Liver (tissue), 9 donors: ENCODE measurements around the gene GNLY. TPM values are rescaled to one million over a fixed set of nuclear protein-coding genes. Genes with fewer than 3 reads are reported as not detected.

Experiments used
- DNase-seq: peaks from one replicate; pipeline ENCODE4 v3.0.0-alpha.2; 2017; ENCODE audit warnings: low spot score
- H3K27ac ChIP-seq, 2 donors: one replicate each; pipeline ENCODE4 v1.7.0; 2013; ENCODE audit warnings: inconsistent platforms in 2 of 2, low read length in 2 of 2, control low read depth in 1 of 2, low read depth in 1 of 2, mild to moderate bottlenecking in 1 of 2
- H3K27me3 ChIP-seq, 4 donors: one replicate each; pipeline versions ENCODE4 v1.6.1 to v1.7.0; 2013; ENCODE audit warnings: low read length in 3 of 4, inconsistent platforms in 1 of 4, mild to moderate bottlenecking in 1 of 4, moderate library complexity in 1 of 4; ENCODE audit not compliant: control insufficient read depth in 4 of 4, insufficient read depth in 4 of 4
- H3K36me3 ChIP-seq, 4 donors: one replicate each; pipeline versions ENCODE4 v1.6.1 to v1.7.0; 2013; ENCODE audit warnings: low read length in 3 of 4, mild to moderate bottlenecking in 3 of 4, low read depth in 1 of 4, moderate library complexity in 1 of 4; ENCODE audit not compliant: control insufficient read depth in 4 of 4, insufficient read depth in 3 of 4
- H3K4me1 ChIP-seq, 4 donors: one replicate each; pipeline versions ENCODE4 v1.6.1 to v1.7.0; 2013; ENCODE audit warnings: low read length in 3 of 4, mild to moderate bottlenecking in 3 of 4, moderate library complexity in 1 of 4; ENCODE audit not compliant: control insufficient read depth in 4 of 4, insufficient read depth in 4 of 4
- H3K4me3 ChIP-seq, 3 donors: one replicate each; pipeline versions ENCODE4 v1.6.1 to v1.7.0; 2013; ENCODE audit warnings: low read length in 3 of 3, control low read depth in 1 of 3, low read depth in 1 of 3, mild to moderate bottlenecking in 1 of 3
- H3K9ac ChIP-seq, 2 donors: one replicate each; pipeline ENCODE4 v1.7.0; 2013; ENCODE audit warnings: low read length in 2 of 2, mild to moderate bottlenecking in 2 of 2, moderate library complexity in 2 of 2, control low read depth in 1 of 2, low read depth in 1 of 2
- H3K9me3 ChIP-seq, 4 donors: one replicate each; pipeline versions ENCODE4 v1.6.1 to v1.7.0; 2013; ENCODE audit warnings: low read length in 3 of 4; ENCODE audit not compliant: control insufficient read depth in 4 of 4
- EGR1 ChIP-seq, 2 donors: IDR thresholded peaks; 2 replicates each; pipeline ENCODE4 v1.6.1; 2016 to 2018; ENCODE audit warnings: antibody characterized with exemption in 2 of 2, low read depth in 2 of 2
- FOXA1 ChIP-seq: IDR thresholded peaks from 2 replicates; pipeline ENCODE4 v1.6.1; 2016; ENCODE audit warnings: antibody characterized with exemption
- FOXA2 ChIP-seq: IDR thresholded peaks from 2 replicates; pipeline ENCODE4 v1.6.1; 2016; ENCODE audit warnings: antibody characterized with exemption
- GABPA ChIP-seq, 2 donors: IDR thresholded peaks in 1 of 2; conservative IDR thresholded peaks in 1 of 2; 2 replicates each; pipeline ENCODE4 v1.6.1; 2016; ENCODE audit warnings: antibody characterized with exemption in 2 of 2, mild to moderate bottlenecking in 1 of 2, moderate library complexity in 1 of 2
- HNF4A ChIP-seq, 2 donors: conservative IDR thresholded peaks; 2 replicates each; pipeline ENCODE4 v1.6.1; 2016; ENCODE audit warnings: antibody characterized with exemption in 2 of 2, mild to moderate bottlenecking in 2 of 2
- HNF4G ChIP-seq: IDR thresholded peaks from 2 replicates; pipeline ENCODE4 v1.6.1; 2016; ENCODE audit warnings: antibody characterized with exemption
- JUND ChIP-seq, 2 donors: IDR thresholded peaks; 2 replicates each; pipeline ENCODE4 v1.6.1; 2016; ENCODE audit warnings: antibody characterized with exemption in 2 of 2
- MAX ChIP-seq: IDR thresholded peaks from 2 replicates; pipeline ENCODE4 v1.6.1; 2016; ENCODE audit warnings: antibody characterized with exemption
- NR2F2 ChIP-seq: IDR thresholded peaks from 2 replicates; pipeline ENCODE4 v1.6.1; 2016; ENCODE audit warnings: antibody characterized with exemption
- RAD21 ChIP-seq, 2 donors: IDR thresholded peaks; 2 replicates each; pipeline ENCODE4 v1.6.1; 2016; ENCODE audit warnings: antibody characterized with exemption in 2 of 2, mild to moderate bottlenecking in 2 of 2
- REST ChIP-seq: IDR thresholded peaks from 2 replicates; pipeline ENCODE4 v1.6.1; 2016; ENCODE audit warnings: antibody characterized with exemption, mild to moderate bottlenecking
- RXRA ChIP-seq, 2 donors: IDR thresholded peaks; 2 replicates each; pipeline ENCODE4 v1.6.1; 2017 to 2018; ENCODE audit warnings: antibody characterized with exemption in 2 of 2, mild to moderate bottlenecking in 1 of 2
- TAF1 ChIP-seq: conservative IDR thresholded peaks from 2 replicates; pipeline ENCODE4 v1.6.1; 2016; ENCODE audit warnings: antibody characterized with exemption, mild to moderate bottlenecking
- YY1 ChIP-seq: IDR thresholded peaks from 2 replicates; pipeline ENCODE4 v1.6.1; 2016; ENCODE audit warnings: antibody characterized with exemption, mild to moderate bottlenecking
- WGBS: extraction: QIAGEN DNeasy Blood & Tissue Kit; methylation state at CpG from one replicate; pipeline ENCODE4 v1.1.7; 2013; 5-methylcytosine and 5-hydroxymethylcytosine counted together
- polyA plus RNA-seq, 2 donors: library from polyadenylated mRNA; stranded (reverse) in 1 of 2; unstranded in 1 of 2; fragments of 200-250 nt in 1 of 2; fragments of >200 nt in 1 of 2; fragmentation: Nextera tagmentation in 1 of 2; extraction: Ambion mirVana in 1 of 2; gene quantifications; one replicate each; pipeline versions ENCODE4 v1.2.1 to v1.2.3, GENCODE V29; 2013 to 2015
- total RNA-seq, 2 donors: library from RNA; depleted of rRNA; stranded (reverse); fragments of >200 nt; gene quantifications; one replicate each; pipeline ENCODE4 v1.2.3, GENCODE V29; 2014
- TF ChIP-seq, protein P1 (sequence below): IDR thresholded peaks from 2 replicates; pipeline ENCODE4 v1.6.1; 2016; ENCODE audit warnings: antibody characterized with exemption
- donor health status: healthy.
- donor health status: healthy.
- donor health status: healthy.
- donor health status: healthy.
- donor health status: healthy.

The GNLY gene
- total and polyA plus RNA-seq, 4 donors: 0.75 to 4.8 (median 1.3) TPM; not detected in 1

DNA sequence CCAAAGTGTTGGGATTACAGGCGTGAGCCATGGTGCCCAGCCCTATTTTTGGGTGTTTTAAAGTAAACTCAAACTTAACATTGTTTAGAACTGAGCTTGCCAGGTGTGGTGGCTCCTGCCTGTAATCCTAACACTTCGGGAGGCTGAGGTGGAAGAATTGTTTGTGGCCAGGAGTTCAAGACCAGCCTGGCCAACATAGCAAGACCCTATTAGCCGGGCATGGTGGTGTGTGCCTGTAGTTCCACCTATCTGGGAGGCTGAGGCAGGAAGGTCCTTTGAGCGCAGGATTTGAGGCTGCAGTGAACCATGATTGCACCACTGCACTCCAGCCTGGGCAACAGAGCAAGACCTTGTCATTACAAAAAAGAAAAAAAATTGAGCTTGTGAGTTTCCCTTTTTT is 43.7 kb upstream of the GNLY start:
- WGBS: 97% methylated on average over 4 of the region's 4 CpGs
- TF ChIP-seq, protein P1, sequence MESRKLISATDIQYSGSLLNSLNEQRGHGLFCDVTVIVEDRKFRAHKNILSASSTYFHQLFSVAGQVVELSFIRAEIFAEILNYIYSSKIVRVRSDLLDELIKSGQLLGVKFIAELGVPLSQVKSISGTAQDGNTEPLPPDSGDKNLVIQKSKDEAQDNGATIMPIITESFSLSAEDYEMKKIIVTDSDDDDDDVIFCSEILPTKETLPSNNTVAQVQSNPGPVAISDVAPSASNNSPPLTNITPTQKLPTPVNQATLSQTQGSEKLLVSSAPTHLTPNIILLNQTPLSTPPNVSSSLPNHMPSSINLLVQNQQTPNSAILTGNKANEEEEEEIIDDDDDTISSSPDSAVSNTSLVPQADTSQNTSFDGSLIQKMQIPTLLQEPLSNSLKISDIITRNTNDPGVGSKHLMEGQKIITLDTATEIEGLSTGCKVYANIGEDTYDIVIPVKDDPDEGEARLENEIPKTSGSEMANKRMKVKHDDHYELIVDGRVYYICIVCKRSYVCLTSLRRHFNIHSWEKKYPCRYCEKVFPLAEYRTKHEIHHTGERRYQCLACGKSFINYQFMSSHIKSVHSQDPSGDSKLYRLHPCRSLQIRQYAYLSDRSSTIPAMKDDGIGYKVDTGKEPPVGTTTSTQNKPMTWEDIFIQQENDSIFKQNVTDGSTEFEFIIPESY: no peak
- no peak for TF ChIP-seq RAD21 (IDR thresholded peaks at IDR 0.05)
- TF ChIP-seq MAX: no peak
- TF ChIP-seq YY1: no peak
- no peak for TF ChIP-seq RXRA (IDR thresholded peaks at IDR 0.05)
- TF ChIP-seq TAF1: no peak
- TF ChIP-seq JUND (IDR thresholded peaks at IDR 0.05): no peak
- TF ChIP-seq FOXA1: no peak
- no peak for TF ChIP-seq GABPA (IDR thresholded peaks at IDR 0.05 in 1 of 2, conservative IDR thresholded peaks at IDR 0.05 in 1 of 2)
- no peak for TF ChIP-seq HNF4G
- no peak for TF ChIP-seq EGR1 (IDR thresholded peaks at IDR 0.05; ENCODE audit: low read depth in 2 of 2)
- TF ChIP-seq NR2F2: no peak
- no peak for TF ChIP-seq HNF4A (conservative IDR thresholded peaks at IDR 0.05)
- peaks cover 12 to 54% (median 47%) of the 10 kb centered on the region in 4 donors for H3K36me3 ChIP-seq
- H3K27me3 ChIP-seq: no peaks in the 10 kb centered on the region
- no peak overlapping the region for H3K27ac ChIP-seq
- no peak overlapping the region for H3K9ac ChIP-seq
- H3K4me3 ChIP-seq: no peak overlapping the region
- no peak for DNase-seq
- H3K4me1 ChIP-seq: no peaks in the 10 kb centered on the region
- no peaks in the 10 kb centered on the region for H3K9me3 ChIP-seq

DNA sequence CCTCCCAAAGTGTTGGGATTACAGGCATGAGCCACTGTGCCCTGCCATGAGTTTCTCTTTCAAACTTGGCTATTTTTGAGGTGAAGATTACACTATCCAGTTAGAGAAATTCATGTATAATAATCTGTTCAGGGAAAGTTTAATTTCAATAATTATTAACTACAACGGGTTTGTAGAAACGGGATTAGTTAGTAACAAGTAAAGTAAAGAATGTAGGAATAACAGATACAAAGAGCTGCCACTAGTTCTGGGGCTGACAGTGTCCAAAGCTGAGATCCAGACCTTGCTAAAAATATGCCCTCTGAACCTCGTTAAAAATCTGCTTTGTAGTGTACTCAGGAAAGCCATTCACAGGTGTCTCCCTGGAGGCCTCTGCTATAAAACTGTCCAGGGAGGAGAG is 43.1 kb upstream of the GNLY start:
- TF ChIP-seq NR2F2: peak; percentile 36
- no peak for TF ChIP-seq HNF4G
- no peak overlapping the region for H3K9ac ChIP-seq
- H3K4me1 ChIP-seq: no peaks in the 10 kb centered on the region
- no peaks in the 10 kb centered on the region for H3K9me3 ChIP-seq
- peaks cover 9 to 51% (median 43%) of the 10 kb centered on the region in 4 donors for H3K36me3 ChIP-seq
- WGBS: 52% methylated on average over 3 of the region's 3 CpGs
- no peak overlapping the region for H3K4me3 ChIP-seq
- no peaks in the 10 kb centered on the region for H3K27me3 ChIP-seq
- no peak overlapping the region for H3K27ac ChIP-seq
- DNase-seq: no peak

GRCh38 chr2:85652056-85652455 is 42.1 kb upstream of the GNLY start:
- Histone ChIP-seq H3K9me3 (no peaks in the 10 kb centered on the region), H3K9ac (no peak overlapping the region), H3K4me3 (no peak overlapping the region), H3K27me3 (no peaks in the 10 kb centered on the region), H3K36me3 (peaks cover 6 to 47% (median 37%) of the 10 kb centered on the region in 4 donors), H3K4me1 (no peaks in the 10 kb centered on the region), H3K27ac (no peak overlapping the region)
- 98% methylated on average over 2 of the region's 2 CpGs for WGBS
- no peak for DNase-seq
- no peak for TF ChIP-seq EGR1 (IDR thresholded peaks at IDR 0.05; ENCODE audit: low read depth in 2 of 2)
- no peak for TF ChIP-seq FOXA2
- no peak for TF ChIP-seq NR2F2
- TF ChIP-seq JUND (IDR thresholded peaks at IDR 0.05): no peak
- no peak for TF ChIP-seq RXRA (IDR thresholded peaks at IDR 0.05)
- no peak for TF ChIP-seq FOXA1
- TF ChIP-seq HNF4G: no peak
- no peak for TF ChIP-seq MAX
- TF ChIP-seq REST: no peak
- no peak for TF ChIP-seq GABPA (IDR thresholded peaks at IDR 0.05 in 1 of 2, conservative IDR thresholded peaks at IDR 0.05 in 1 of 2)
- no peak for TF ChIP-seq HNF4A (conservative IDR thresholded peaks at IDR 0.05)
